ENCODE data around the gene DRGX.

GRCh38 chr10:49356181-49356580, 39.7 kb downstream of the DRGX start:
- TF ChIP-seq, protein P1, sequence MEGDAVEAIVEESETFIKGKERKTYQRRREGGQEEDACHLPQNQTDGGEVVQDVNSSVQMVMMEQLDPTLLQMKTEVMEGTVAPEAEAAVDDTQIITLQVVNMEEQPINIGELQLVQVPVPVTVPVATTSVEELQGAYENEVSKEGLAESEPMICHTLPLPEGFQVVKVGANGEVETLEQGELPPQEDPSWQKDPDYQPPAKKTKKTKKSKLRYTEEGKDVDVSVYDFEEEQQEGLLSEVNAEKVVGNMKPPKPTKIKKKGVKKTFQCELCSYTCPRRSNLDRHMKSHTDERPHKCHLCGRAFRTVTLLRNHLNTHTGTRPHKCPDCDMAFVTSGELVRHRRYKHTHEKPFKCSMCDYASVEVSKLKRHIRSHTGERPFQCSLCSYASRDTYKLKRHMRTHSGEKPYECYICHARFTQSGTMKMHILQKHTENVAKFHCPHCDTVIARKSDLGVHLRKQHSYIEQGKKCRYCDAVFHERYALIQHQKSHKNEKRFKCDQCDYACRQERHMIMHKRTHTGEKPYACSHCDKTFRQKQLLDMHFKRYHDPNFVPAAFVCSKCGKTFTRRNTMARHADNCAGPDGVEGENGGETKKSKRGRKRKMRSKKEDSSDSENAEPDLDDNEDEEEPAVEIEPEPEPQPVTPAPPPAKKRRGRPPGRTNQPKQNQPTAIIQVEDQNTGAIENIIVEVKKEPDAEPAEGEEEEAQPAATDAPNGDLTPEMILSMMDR (IDR thresholded peaks at IDR 0.05), result no peak
- no peak for TF ChIP-seq POLR2A (IDR thresholded peaks at IDR 0.05; ENCODE audit: low read depth)
- TF ChIP-seq EP300 (IDR thresholded peaks at IDR 0.05), result no peak
- no peak for TF ChIP-seq POLR2AphosphoS5 (IDR thresholded peaks at IDR 0.05)

All from esophagus muscularis mucosa (tissue), 4 donors.